HG02678 (cell line): ENCODE results near the gene COG8.
"Not testable (repeated sequence)": the region's sequence is repeated elsewhere in the genome, so short reads cannot be mapped to it uniquely, and the experiment has no call there.

Experiments used
- ATAC-seq: cut with Tn5 transposase; IDR thresholded peaks from one replicate; pipeline ENCODE4 v1.9.1; 2021; ENCODE audit warnings: mild to moderate bottlenecking, moderate library complexity; ENCODE audit not compliant: unreplicated experiment

COG8 gene

GRCh38 chr16:69319826-69320739 is 19.3 kb downstream of the COG8 start:
- no peak for ATAC-seq

- no peak for ATAC-seq
Observed at GRCh38 chr16:69319381-69319780, 20.0 kb downstream of the COG8 start.

- no peak for ATAC-seq
Observed at GRCh38 chr16:69318911-69319289, 20.5 kb downstream of the COG8 start.

GRCh38 chr16:69318177-69318910 is 21.0 kb downstream of the COG8 start:
- ATAC-seq: no peak

- no peak for ATAC-seq
Observed at GRCh38 chr16:69316595-69317034, 22.7 kb downstream of the COG8 start.

GRCh38 chr16:69315486-69316311 is 23.7 kb downstream of the COG8 start:
- no peak for ATAC-seq

GRCh38 chr16:69314534-69314933 is 24.8 kb downstream of the COG8 start:
- ATAC-seq: no peak

GRCh38 chr16:69313469-69313868 is 25.9 kb downstream of the COG8 start:
- no peak for ATAC-seq

- peak; percentile 40 for ATAC-seq
Observed at GRCh38 chr16:69311533-69312387, 27.6 kb downstream of the COG8 start.

GRCh38 chr16:69310653-69311532 is 28.5 kb downstream of the COG8 start, which contains the start of gene VPS4A:
VPS4A (plus strand) TSS chr16:69311350; CDS start chr16:69311512, 162 bp downstream.
- peak; percentile 94 for ATAC-seq

- ATAC-seq: no peak
Observed at GRCh38 chr16:69309316-69309715, 30.0 kb downstream of the COG8 start.

GRCh38 chr16:69307856-69308255 is 31.5 kb downstream of the COG8 start:
- no peak for ATAC-seq

- ATAC-seq: no peak
Observed at GRCh38 chr16:69307091-69307490, 32.3 kb downstream of the COG8 start.

GRCh38 chr16:69306031-69306430 is 33.3 kb downstream of the COG8 start:
- ATAC-seq: no peak

- ATAC-seq: no peak
Observed at GRCh38 chr16:69302301-69302700, 37.1 kb downstream of the COG8 start.

- ATAC-seq: no peak
Observed at GRCh38 chr16:69301861-69302260, 37.5 kb downstream of the COG8 start.

GRCh38 chr16:69301187-69301586 is 38.2 kb downstream of the COG8 start:
- no peak for ATAC-seq

- no peak for ATAC-seq
Observed at GRCh38 chr16:69298261-69298660, 41.1 kb downstream of the COG8 start.

GRCh38 chr16:69296771-69297170 is 42.6 kb downstream of the COG8 start:
- ATAC-seq: not testable (repeated sequence)
